Fibroblast of skin of abdomen (primary cell): ENCODE measurements around the gene ELAC2.

Experiments used
- DNase-seq: peaks from one replicate; pipeline ENCODE4 v3.0.0-alpha.2; 2013

Gene ELAC2

DNA sequence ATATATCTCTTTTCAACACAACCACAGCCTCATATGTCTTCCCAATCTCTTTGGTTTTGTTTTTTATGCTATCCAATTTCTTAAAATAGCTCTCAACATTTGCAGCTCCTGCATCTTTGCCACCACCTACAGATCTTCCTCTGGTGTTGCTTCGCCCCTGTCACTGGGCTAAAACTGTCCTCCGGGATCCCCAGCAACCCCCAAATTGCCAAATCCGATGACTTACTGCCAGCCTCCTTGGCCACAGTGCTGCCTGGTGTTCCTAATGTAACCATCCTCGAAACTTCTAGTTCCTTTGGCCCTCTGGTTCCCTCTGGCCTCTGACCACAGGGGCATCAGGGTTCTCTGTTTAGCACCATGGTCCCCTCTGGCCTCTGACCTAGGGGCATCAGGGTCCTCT lies 70.8 kb downstream of the ELAC2 start:
- DNase-seq: no peak
